GM12891 (cell line): ENCODE data around the gene AP5Z1.

Experiments
- POLR2A ChIP-seq: IDR thresholded peaks from 2 replicates; pipeline ENCODE4 v1.6.1; 2011; ENCODE audit warnings: low read depth, low read length, control low read depth
- POLR2AphosphoS5 ChIP-seq: IDR thresholded peaks from 2 replicates; pipeline ENCODE4 v1.6.1; 2011; ENCODE audit warnings: low read depth, low read length, control low read depth
- POU2F2 ChIP-seq: IDR thresholded peaks from 2 replicates; pipeline ENCODE4 v1.6.1; 2011; ENCODE audit warnings: low read depth, mild to moderate bottlenecking, control low read depth, low read length, moderate library complexity
- TAF1 ChIP-seq: IDR thresholded peaks from 2 replicates; pipeline ENCODE4 v1.6.1; 2011; ENCODE audit warnings: low read depth, low read length, control low read depth

DNA sequence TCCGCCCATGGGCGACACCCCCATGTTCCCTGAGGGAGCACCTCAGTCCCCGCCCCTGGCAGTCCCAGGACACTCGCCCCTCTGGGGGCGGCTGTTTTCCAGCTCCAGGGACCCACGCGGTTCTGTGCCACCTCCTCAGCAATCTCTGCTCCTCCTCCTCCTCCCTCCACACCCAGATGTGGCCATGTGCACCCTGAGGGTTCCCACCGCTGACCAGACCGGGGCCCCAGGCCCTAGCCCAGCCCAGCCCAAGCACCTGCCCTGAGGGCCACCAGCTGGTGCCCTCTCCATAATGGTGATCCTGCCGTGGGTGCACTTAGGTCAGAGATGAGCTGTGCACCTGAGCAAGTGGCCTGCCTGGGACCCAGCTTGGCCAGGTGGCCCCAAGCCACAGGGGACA is 25.1 kb downstream of the AP5Z1 start:
- TF ChIP-seq POLR2A (no peak), POLR2AphosphoS5 (no peak), TAF1 (no peak), POU2F2 (no peak)
